ENCODE data around the gene APOL4. TPM values are rescaled to one million over a fixed set of nuclear protein-coding genes. Genes with fewer than 3 reads are reported as not detected.
A peak's percentile ranks its signal among the peaks of the same experiment; 100 is the strongest.
"Not testable (repeated sequence)": the region's sequence is repeated elsewhere in the genome, so short reads cannot be mapped to it uniquely, and the experiment has no call there.

APOL4 gene
- total RNA-seq, 2 donors from 2014 or later: 0.22 TPM; not detected in 1

DNA sequence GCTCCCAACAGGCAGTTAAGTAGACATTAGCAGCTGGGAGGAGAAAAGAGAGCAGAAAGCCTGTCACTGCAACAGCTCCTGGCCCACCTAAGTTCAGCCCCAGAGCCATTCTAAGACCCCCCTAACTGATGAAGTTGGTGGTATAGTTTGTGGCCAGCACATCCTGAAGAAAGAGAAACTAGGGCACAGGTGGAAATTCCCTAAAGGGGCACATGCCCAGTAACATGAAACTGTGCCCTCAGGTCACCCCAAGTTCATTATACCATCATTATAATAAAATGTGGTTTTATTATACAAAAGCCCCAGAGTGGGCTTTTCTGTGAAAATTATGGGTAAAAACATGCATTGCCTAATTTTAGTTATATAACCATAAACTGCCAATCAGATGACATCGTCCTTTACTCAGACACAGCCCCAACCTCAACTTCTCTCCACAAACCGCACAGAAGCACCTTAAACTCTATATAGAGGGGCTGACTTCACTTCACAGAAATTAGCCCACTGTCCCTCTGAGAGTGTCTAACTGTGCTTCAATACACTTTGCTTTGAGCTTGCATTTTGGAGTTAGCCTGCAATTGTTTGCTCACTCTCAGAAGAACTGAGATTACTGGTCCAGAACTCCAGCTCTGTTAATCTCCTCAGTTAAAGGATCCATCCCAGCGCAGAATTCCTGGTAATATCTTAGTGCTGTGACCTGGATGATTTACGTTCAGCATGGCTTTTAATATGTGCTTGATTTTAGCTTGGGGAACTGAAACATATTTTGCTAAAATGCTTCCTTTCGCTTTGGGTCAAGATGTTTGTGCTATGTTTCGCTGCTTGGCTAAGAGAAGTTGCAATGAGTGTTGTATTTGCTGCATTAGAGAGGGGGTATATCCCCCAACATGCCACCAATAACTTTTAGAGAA lies 39.2 kb downstream of the APOL4 start:
- ATAC-seq: peak; percentile 79
- peaks cover 75% of the 10 kb centered on the region for H3K4me1 Mint-ChIP-seq
- H3K27ac Mint-ChIP-seq: peak overlapping the region; percentile 100

DNA sequence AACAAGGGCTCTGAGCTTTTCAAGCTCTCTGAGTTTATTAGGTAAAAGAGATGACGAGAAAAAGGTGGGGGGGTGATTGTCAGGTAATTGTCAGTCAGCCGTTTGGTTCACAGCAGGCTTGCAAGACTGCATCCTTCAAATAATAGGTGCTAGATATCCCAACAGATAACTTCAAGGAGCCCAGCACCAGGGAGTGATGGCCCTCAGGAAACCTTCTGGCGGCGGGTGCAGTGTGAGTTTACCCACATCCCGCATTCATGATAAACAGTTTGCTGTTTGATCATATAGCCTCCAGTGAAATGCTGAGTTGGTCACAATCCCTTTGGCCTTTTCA lies 39.8 kb downstream of the APOL4 start:
- Mint-ChIP-seq H3K27ac (peak overlapping the region; percentile 100), H3K4me1 (peaks cover 75% of the 10 kb centered on the region), H3K4me3 (peak overlapping the region; percentile 99)
- H3K27me3 Mint-ChIP-seq; H3K36me3 Mint-ChIP-seq (ENCODE audit: low read depth); H3K9me3 ChIP-seq (ENCODE audit: control insufficient read depth, low read length, poor library complexity, severe bottlenecking): not testable (repeated sequence)
- DNase-seq: peak; percentile 36 to 57 (median 38)
- peak; percentile 52 for ATAC-seq

More for the DNA sequence above, 39.2 kb downstream of the APOL4 start:
- Mint-ChIP-seq H3K36me3 (ENCODE audit: low read depth) (no peaks in the 10 kb centered on the region), H3K4me3 (peak overlapping the region; percentile 99), H3K27me3 (no peaks in the 10 kb centered on the region)
- peak in 1 of 3 donors; percentile 50 for DNase-seq
- no peaks in the 10 kb centered on the region for H3K9me3 ChIP-seq (ENCODE audit: control insufficient read depth, low read length, poor library complexity, severe bottlenecking)

DNA sequence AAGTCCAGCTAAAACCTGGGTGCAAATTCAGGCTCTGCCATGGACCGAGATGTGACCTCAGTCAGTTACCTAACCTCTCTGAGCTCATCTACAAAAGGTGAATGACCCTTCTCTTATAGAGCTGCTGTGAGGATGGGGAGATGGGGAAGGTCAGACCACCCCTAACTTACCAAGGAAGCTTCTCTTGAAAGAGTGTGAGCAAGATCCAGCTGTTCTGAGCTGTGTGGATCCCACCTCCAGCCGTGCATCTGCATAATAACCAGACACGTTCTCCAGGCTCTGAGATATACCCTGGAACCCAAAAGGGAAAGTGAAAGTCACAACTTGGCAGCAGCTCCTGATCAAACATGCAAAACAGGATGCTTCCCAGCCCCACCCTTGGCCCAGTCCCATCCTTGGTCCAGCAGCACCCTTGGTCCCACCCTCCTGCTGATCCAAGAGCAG lies 41.1 kb downstream of the APOL4 start, which contains the start of gene APOL3:
TSS of gene APOL3 (minus strand) at position 257 of the 444 bp plus-strand sequence. CDS start 11,700 bp downstream, outside the sequence.
- H3K27me3 Mint-ChIP-seq: no peaks in the 10 kb centered on the region
- DNase-seq (peak in 1 of 3 donors; percentile 26), ATAC-seq (peak; percentile 17)
- no peaks in the 10 kb centered on the region for H3K9me3 ChIP-seq (ENCODE audit: control insufficient read depth, low read length, poor library complexity, severe bottlenecking)
- H3K27ac Mint-ChIP-seq: peak within 1 kb of the TSS; percentile 100
- peaks cover 5% of the 10 kb centered on the region for H3K36me3 Mint-ChIP-seq (ENCODE audit: low read depth)
- H3K4me1 Mint-ChIP-seq: peaks cover 74% of the 10 kb centered on the region
- peak within 1 kb of the TSS; percentile 99 for H3K4me3 Mint-ChIP-seq

DNA sequence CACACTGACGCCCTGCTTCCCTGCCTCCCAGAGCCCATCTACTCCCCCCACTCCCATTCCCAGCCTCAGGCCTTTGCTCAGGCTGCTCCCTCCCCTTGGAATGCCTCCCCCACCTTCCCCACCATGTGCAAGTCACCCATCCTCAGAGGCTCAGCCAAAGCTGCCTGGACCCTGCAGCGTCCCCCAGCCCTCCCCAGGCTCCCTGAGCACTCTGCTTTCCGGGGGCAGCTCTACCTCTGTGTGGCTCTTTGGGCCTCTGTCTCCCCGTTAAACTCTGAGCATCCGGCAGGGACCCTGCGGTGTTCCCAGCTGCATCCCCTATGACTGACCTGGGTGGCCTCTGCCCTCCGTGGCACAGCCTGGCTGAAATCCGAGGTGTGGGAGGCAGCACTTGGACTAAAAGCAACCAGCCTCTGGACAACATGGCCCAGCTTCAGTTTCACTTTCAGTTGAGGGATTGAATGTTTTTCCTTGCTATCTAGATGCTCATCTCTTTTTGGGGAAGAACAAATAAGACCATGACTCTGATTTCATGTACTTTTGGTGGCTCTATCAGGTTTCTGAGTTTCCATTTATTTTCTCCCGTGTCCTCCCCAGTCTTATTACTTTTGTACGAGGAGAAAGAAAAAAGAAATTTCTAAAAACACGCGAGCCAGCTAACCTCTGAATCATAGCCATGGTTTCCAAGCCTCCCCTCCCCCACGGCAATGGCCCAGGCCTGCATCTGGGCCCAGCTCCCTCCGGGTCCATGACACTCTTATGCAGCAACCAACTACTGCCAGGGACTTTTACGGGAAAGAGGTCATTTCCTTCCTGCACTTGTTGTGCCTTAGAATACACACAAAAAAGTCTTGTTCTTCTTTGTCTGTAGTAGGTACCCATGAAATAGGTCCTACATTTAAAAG lies 44.8 kb downstream of the APOL4 start:
- ATAC-seq (peak; percentile 74), DNase-seq (peak; percentile 60 to 74 (median 73))
- Mint-ChIP-seq H3K36me3 (ENCODE audit: low read depth) (peaks cover 13% of the 10 kb centered on the region), H3K27me3 (no peaks in the 10 kb centered on the region), H3K27ac (peak overlapping the region; percentile 100), H3K4me1 (peaks cover 74% of the 10 kb centered on the region), H3K4me3 (peak overlapping the region; percentile 99)
- no peaks in the 10 kb centered on the region for H3K9me3 ChIP-seq (ENCODE audit: control insufficient read depth, low read length, poor library complexity, severe bottlenecking)

DNA sequence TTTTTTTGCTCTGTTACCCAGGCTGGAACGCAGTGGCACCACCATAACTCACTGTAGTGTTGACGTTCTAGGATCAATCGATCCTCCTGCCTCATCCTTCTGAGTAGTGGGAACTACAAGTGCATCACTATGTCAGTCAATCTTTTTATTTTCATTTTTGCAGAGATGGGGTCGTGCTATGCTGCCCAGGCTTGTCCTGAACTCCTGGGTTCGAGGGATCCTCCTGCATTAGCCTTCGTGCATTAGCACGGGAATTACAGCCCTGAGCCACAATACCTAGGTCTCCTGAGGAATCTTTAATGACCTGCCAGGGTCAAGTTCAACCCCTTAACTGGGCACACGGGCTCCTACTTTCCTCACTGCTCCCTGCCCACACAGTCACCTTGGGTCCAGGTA lies 45.5 kb downstream of the APOL4 start:
- Mint-ChIP-seq H3K4me3 (peak overlapping the region; percentile 99), H3K4me1 (peaks cover 73% of the 10 kb centered on the region), H3K27ac (peak overlapping the region; percentile 100), H3K36me3 (ENCODE audit: low read depth) (peaks cover 13% of the 10 kb centered on the region), H3K27me3 (no peaks in the 10 kb centered on the region)
- no peak for DNase-seq
- no peak for ATAC-seq
- H3K9me3 ChIP-seq (ENCODE audit: control insufficient read depth, low read length, poor library complexity, severe bottlenecking): no peaks in the 10 kb centered on the region

DNA sequence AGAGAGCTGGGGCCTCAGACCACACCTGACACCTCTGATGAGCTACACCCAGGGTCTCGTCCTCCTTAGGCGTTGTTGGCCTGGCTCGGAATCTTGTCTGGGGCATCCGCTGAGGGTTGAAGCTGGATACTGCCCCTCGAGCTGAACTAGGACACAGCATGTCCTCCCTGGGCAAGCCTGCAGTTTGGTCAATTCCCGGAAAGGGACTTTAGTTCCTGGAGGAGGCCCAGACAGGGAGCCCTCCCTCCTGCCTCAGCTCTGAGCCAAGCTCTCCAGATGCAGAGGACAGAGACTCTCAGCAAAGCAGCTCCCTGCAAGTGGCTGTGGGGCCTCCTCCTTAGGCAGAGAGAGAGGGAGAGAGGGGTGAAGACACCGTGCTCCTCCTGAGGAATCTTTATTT lies 45.9 kb downstream of the APOL4 start:
- ATAC-seq (no peak), DNase-seq (no peak)
- Mint-ChIP-seq H3K4me3 (peak overlapping the region; percentile 99), H3K4me1 (peaks cover 73% of the 10 kb centered on the region), H3K36me3 (ENCODE audit: low read depth) (peaks cover 13% of the 10 kb centered on the region), H3K27ac (peak overlapping the region; percentile 100), H3K27me3 (no peaks in the 10 kb centered on the region)
- no peaks in the 10 kb centered on the region for H3K9me3 ChIP-seq (ENCODE audit: control insufficient read depth, low read length, poor library complexity, severe bottlenecking)

DNA sequence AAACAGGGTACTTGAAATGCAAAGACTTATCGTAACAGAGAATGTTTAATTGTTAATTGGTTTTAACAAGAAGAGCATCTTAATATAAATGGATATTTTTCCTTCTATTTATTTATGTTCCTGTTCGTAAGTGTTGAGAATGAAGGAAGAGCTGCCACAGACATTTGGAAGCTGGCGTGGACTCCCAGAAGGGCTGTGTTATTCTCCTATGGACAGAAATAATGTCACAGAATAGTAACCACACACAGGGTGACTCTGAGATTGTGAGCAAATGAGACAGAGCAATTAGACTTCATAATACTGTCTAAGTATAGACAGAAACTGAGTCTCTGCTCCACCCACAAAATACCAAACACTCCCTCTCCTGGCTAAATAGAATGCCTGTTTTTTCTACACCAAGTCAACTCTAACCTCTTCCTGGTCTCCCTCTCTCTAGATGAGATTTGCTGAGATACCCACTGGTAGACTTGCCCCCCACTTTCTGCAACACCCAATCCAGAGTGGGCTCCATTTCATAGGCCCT lies 47.1 kb downstream of the APOL4 start:
- Mint-ChIP-seq H3K4me1 (peaks cover 74% of the 10 kb centered on the region), H3K36me3 (ENCODE audit: low read depth) (peaks cover 13% of the 10 kb centered on the region), H3K4me3 (peak overlapping the region; percentile 99), H3K27ac (peak overlapping the region; percentile 100), H3K27me3 (no peaks in the 10 kb centered on the region)
- no peaks in the 10 kb centered on the region for H3K9me3 ChIP-seq (ENCODE audit: control insufficient read depth, low read length, poor library complexity, severe bottlenecking)
- ATAC-seq (no peak), DNase-seq (no peak)

DNA sequence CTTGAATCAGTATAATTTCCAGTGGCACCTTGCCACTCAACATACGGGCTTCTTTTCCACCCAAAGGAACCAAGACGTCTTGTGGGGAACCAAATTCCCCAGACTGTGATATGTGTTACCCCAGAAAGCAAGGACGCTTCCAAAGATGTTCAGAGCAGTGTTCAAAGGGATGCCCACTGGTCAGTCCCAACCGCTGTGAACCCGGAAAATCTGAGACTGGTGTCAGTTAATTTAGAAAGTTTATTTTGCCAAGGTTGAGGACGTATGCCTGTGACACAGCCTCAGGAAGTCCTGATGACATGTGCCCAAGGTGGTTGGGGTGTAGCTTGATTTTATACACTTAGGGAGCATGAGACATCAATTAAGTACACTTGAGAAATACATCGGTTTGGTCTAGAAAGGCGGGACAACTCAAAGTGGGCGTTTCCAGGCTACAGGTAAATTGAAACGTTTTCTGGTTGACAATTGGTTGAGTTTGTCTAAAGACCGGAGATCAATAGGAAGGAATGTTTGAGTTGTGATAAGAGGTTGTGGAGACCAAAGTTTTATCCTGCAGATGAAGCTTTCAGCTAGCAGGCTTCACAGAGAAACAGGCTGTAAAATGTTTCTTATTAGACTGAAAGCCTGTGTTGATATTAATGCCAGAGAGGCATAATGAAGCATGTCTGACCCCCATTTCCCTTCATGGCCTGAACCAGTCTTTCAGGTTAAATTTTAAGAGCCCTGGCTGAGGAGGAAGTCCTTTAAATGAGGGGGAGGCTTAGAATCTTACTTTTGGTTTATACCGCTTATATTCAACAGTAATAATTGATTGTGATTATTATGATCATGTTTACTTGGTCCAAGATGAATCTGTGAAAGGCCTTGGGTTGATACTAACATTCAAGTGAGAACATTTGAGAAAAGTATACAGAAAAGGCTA lies 47.8 kb downstream of the APOL4 start:
- no peaks in the 10 kb centered on the region for H3K27me3 Mint-ChIP-seq
- peak overlapping the region; percentile 41 for H3K4me3 Mint-ChIP-seq
- peaks cover 68% of the 10 kb centered on the region for H3K4me1 Mint-ChIP-seq
- H3K36me3 Mint-ChIP-seq (ENCODE audit: low read depth): peaks cover 13% of the 10 kb centered on the region
- ATAC-seq (no peak), DNase-seq (no peak)
- no peaks in the 10 kb centered on the region for H3K9me3 ChIP-seq (ENCODE audit: control insufficient read depth, low read length, poor library complexity, severe bottlenecking)
- H3K27ac Mint-ChIP-seq: peak overlapping the region; percentile 100

DNA sequence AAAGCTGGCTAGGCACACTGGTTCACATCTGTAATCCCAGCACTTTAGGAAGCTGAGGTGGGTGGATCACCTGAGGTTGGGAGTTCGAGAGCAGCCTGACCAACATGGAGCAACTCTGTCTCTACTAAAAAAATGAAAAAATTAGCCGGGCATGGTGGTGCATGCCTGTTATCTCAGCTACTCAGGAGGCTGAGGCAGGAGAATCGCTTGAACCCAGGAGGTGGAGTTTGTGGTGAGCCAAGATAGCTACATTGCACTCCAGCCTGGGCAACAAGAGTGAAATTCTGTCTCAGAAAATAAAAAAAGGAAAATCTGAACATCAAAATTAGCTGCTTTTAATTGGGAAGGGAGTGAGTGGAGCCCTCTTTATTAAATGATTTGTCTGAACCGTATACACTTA lies 48.8 kb downstream of the APOL4 start:
- H3K27me3 Mint-ChIP-seq; ATAC-seq; DNase-seq; H3K4me3 Mint-ChIP-seq; H3K9me3 ChIP-seq (ENCODE audit: control insufficient read depth, low read length, poor library complexity, severe bottlenecking): not testable (repeated sequence)
- Mint-ChIP-seq H3K36me3 (ENCODE audit: low read depth) (peaks cover 19% of the 10 kb centered on the region), H3K4me1 (peaks cover 67% of the 10 kb centered on the region), H3K27ac (peak overlapping the region; percentile 100)

DNA sequence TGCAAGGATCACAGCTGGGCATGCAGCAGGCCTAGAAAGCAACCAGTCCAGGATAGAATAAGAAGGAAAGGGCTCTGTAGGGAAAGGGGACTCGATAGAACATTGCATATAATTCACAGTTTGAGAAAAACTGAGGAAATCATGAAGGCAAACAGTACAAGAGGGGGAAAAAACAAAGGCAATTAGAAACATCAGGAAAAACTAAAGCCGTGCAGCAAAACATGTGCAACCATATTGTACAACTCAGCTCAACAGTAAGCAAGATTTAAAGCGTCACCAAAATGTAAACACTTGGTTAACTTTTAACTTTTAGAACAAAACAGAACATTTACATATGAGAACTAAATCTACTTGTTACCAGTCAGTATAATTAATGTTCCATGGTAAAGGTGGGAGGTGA lies 49.5 kb downstream of the APOL4 start:
- peaks cover 61% of the 10 kb centered on the region for H3K4me1 Mint-ChIP-seq
- ATAC-seq: no peak
- H3K27me3 Mint-ChIP-seq: no peaks in the 10 kb centered on the region
- peak overlapping the region; percentile 61 for H3K4me3 Mint-ChIP-seq
- H3K27ac Mint-ChIP-seq: peak overlapping the region; percentile 100
- peaks cover 20% of the 10 kb centered on the region for H3K36me3 Mint-ChIP-seq (ENCODE audit: low read depth)
- H3K9me3 ChIP-seq (ENCODE audit: control insufficient read depth, low read length, poor library complexity, severe bottlenecking): no peaks in the 10 kb centered on the region
- no peak for DNase-seq

DNA sequence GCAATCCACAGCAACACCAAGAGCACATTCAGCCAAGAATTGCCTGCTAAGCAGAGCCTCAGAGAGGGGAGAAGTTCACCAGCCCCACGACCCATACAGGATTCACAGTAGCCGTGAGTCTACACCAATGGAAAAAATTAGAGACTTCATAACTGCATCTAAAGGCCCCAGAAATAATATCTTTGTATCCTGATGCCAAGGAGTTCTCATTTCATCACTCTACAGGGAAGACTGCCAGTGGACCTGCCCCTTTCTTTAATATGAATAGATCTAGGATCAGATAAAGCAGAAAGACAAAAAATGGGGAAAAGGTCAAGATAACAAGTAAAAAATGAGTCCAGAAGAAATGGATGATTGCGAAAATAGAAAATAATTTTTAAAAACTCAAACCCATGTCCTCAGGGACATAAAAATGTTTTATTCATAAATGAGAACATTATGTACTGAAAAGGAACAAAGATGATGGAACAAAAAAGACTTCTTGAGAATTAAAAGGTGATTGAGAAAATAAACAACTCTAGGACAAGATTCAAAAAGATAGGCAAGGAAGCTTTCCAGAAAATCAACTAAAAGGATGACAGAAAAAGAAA lies 50.5 kb downstream of the APOL4 start:
- Mint-ChIP-seq H3K27ac (peak overlapping the region; percentile 100), H3K27me3 (no peaks in the 10 kb centered on the region), H3K36me3 (ENCODE audit: low read depth) (peaks cover 17% of the 10 kb centered on the region), H3K4me3 (peak overlapping the region; percentile 61), H3K4me1 (peaks cover 52% of the 10 kb centered on the region)
- H3K9me3 ChIP-seq (ENCODE audit: control insufficient read depth, low read length, poor library complexity, severe bottlenecking): no peaks in the 10 kb centered on the region
- ATAC-seq (no peak), DNase-seq (no peak)

DNA sequence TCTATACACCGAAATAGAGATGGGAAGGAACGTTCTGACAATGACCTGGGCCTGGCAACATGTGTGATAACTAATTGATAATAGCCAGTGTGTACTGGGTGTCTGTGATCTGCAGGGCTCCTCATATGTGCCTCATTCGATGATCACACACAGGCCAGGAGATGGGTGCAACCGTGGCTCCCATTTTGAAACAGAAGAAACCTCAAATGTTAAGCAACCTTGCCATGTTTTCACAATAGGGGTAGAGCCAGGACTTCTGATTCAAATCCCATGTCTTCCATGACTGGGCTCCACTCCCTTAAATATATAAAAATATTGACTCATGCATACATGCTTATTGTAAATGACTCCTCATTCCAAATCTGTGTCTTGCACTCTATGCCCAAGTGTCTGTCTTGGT lies 52.2 kb downstream of the APOL4 start:
- DNase-seq (no peak), ATAC-seq (no peak)
- H3K27me3 Mint-ChIP-seq: no peaks in the 10 kb centered on the region
- H3K4me3 Mint-ChIP-seq: no peak overlapping the region
- H3K9me3 ChIP-seq (ENCODE audit: control insufficient read depth, low read length, poor library complexity, severe bottlenecking): no peaks in the 10 kb centered on the region
- peaks cover 17% of the 10 kb centered on the region for H3K36me3 Mint-ChIP-seq (ENCODE audit: low read depth)
- H3K4me1 Mint-ChIP-seq: peaks cover 46% of the 10 kb centered on the region
- peak overlapping the region; percentile 100 for H3K27ac Mint-ChIP-seq

Measured in T-helper 17 cell (primary cell).